H9 (cell line): Measurements from ENCODE around the gene PSMD1. TPM values are rescaled to one million over a fixed set of nuclear protein-coding genes. Genes with fewer than 3 reads are reported as not detected.

ENCODE experiments used
- DNase-seq: peaks from one replicate; pipeline ENCODE4 v3.0.0-alpha.2; 2017
- H2AFZ ChIP-seq: one replicate; pipeline ENCODE4 v1.6.1; 2013; ENCODE audit warnings: mild to moderate bottlenecking, low read length, control low read depth, moderate library complexity
- H2AK5ac ChIP-seq: 2 replicates; pipeline ENCODE4 v1.6.1; 2013; ENCODE audit warnings: low read length, control low read depth, mixed read lengths; ENCODE audit not compliant: insufficient read length
- H2BK120ac ChIP-seq: one replicate; pipeline ENCODE4 v1.6.1; 2013; ENCODE audit warnings: low read depth, mild to moderate bottlenecking, low read length, control low read depth, inconsistent platforms; ENCODE audit not compliant: poor library complexity, severe bottlenecking
- H2BK12ac ChIP-seq: 2 replicates; pipeline ENCODE4 v1.6.1; 2013; ENCODE audit warnings: low read length, control low read depth, mixed read lengths, low read depth; ENCODE audit not compliant: insufficient read length
- H2BK15ac ChIP-seq: 2 replicates; pipeline ENCODE4 v1.6.1; 2013; ENCODE audit warnings: low read depth, low read length, control low read depth
- H2BK20ac ChIP-seq: one replicate; pipeline ENCODE4 v1.6.1; 2013; ENCODE audit warnings: low read depth, mild to moderate bottlenecking, low read length, control low read depth, inconsistent platforms; ENCODE audit not compliant: poor library complexity, severe bottlenecking
- H2BK5ac ChIP-seq: 2 replicates; pipeline ENCODE4 v1.6.1; 2013; ENCODE audit warnings: low read length, control low read depth, mixed read lengths; ENCODE audit not compliant: insufficient read length
- H3K14ac ChIP-seq: 2 replicates; pipeline ENCODE4 v1.6.1; 2013; ENCODE audit warnings: low read length, control low read depth; ENCODE audit not compliant: insufficient read depth
- H3K18ac ChIP-seq: 2 replicates; pipeline ENCODE4 v1.6.1; 2013; ENCODE audit warnings: low read depth, mild to moderate bottlenecking, mixed read lengths, low read length, control low read depth; ENCODE audit not compliant: insufficient read length
- H3K23ac ChIP-seq: 2 replicates; pipeline ENCODE4 v1.6.1; 2013; ENCODE audit warnings: low read length, control low read depth, mixed read lengths, low read depth; ENCODE audit not compliant: insufficient read length
- H3K23me2 ChIP-seq: 2 replicates; pipeline ENCODE4 v1.6.1; 2013; ENCODE audit warnings: low read depth, mild to moderate bottlenecking, mixed read lengths, low read length, control low read depth; ENCODE audit not compliant: insufficient read length, poor library complexity, severe bottlenecking
- H3K27ac ChIP-seq: 2 replicates; pipeline ENCODE4 v1.5.1; 2013; ENCODE audit warnings: low read length, control low read depth, mixed read lengths, low read depth; ENCODE audit not compliant: insufficient read length
- H3K27me3 ChIP-seq: 2 replicates; pipeline ENCODE4 v1.6.1; 2013; ENCODE audit warnings: low read length, control low read depth, inconsistent platforms; ENCODE audit not compliant: insufficient read depth
- H3K4ac ChIP-seq: 2 replicates; pipeline ENCODE4 v1.6.1; 2013; ENCODE audit warnings: low read depth, mild to moderate bottlenecking, control low read depth, inconsistent platforms, low read length, moderate library complexity
- H3K4me1 ChIP-seq: 2 replicates; pipeline ENCODE4 v1.6.1; 2013; ENCODE audit warnings: low read length, control low read depth, inconsistent platforms; ENCODE audit not compliant: insufficient read depth
- H3K4me2 ChIP-seq: 2 replicates; pipeline ENCODE4 v1.6.1; 2013; ENCODE audit warnings: low read length, control low read depth, mixed read lengths; ENCODE audit not compliant: insufficient read length, insufficient read depth
- H3K56ac ChIP-seq: 2 replicates; pipeline ENCODE4 v1.6.1; 2013; ENCODE audit warnings: low read depth, mild to moderate bottlenecking, mixed read lengths, low read length, control low read depth; ENCODE audit not compliant: insufficient read length
- H3K79me1 ChIP-seq: 2 replicates; pipeline ENCODE4 v1.6.1; 2013; ENCODE audit warnings: low read depth, mild to moderate bottlenecking, moderate library complexity, low read length, control low read depth, inconsistent platforms; ENCODE audit not compliant: insufficient read depth, poor library complexity, severe bottlenecking
- H3K79me2 ChIP-seq: 2 replicates; pipeline ENCODE4 v1.6.1; 2013; ENCODE audit warnings: low read length, control low read depth, inconsistent platforms; ENCODE audit not compliant: insufficient read depth
- H3K9ac ChIP-seq: 2 replicates; pipeline ENCODE4 v1.6.1; 2013; ENCODE audit warnings: low read length, control low read depth, mixed read lengths; ENCODE audit not compliant: insufficient read length; ENCODE audit errors: extremely low read depth
- H3K9me3 ChIP-seq: one replicate; pipeline ENCODE4 v1.6.1; 2013; ENCODE audit warnings: low read depth, low read length, inconsistent platforms; ENCODE audit not compliant: control insufficient read depth
- H3T11ph ChIP-seq: one replicate; pipeline ENCODE4 v1.6.1; 2013; ENCODE audit warnings: mild to moderate bottlenecking, low read length, control low read depth, inconsistent platforms
- H4K20me1 ChIP-seq: one replicate; pipeline ENCODE4 v1.6.1; 2013; ENCODE audit not compliant: control insufficient read depth, insufficient read length, insufficient read depth
- H4K5ac ChIP-seq: 2 replicates; pipeline ENCODE4 v1.6.1; 2013; ENCODE audit warnings: low read depth, mild to moderate bottlenecking, mixed read lengths, low read length, control low read depth; ENCODE audit not compliant: insufficient read length
- H4K8ac ChIP-seq: replicated peaks from 2 replicates; pipeline ENCODE4 v1.6.1; 2013; ENCODE audit warnings: low read length, control low read depth, mixed read lengths, low read depth; ENCODE audit not compliant: insufficient read length
- H4K91ac ChIP-seq: 2 replicates; pipeline ENCODE4 v1.6.1; 2013; ENCODE audit warnings: low read depth, mild to moderate bottlenecking, moderate library complexity, mixed read lengths, low read length, control low read depth; ENCODE audit not compliant: insufficient read length
- H3K27ac Mint-ChIP-seq, 3 experiments: 2 replicates in 2 of 3; 3 replicates in 1 of 3; pipeline ENCODE4 v1.8.0; 2020 to 2021; ENCODE audit warnings: mixed read lengths in 3 of 3, mild to moderate bottlenecking in 1 of 3, moderate library complexity in 1 of 3
- H3K27me3 Mint-ChIP-seq: 2 replicates; pipeline ENCODE4 v1.8.0; 2021; ENCODE audit warnings: low read depth, mild to moderate bottlenecking, moderate library complexity, mixed read lengths
- H3K36me3 Mint-ChIP-seq, 3 experiments: 2 replicates in 2 of 3; 3 replicates in 1 of 3; pipeline ENCODE4 v1.8.0; 2020 to 2021; ENCODE audit warnings: low read depth in 3 of 3, mixed read lengths in 3 of 3; ENCODE audit not compliant: insufficient read depth in 1 of 3
- H3K4me1 Mint-ChIP-seq, 2 experiments: 2 replicates each; pipeline ENCODE4 v1.8.0; 2020; ENCODE audit warnings: mixed read lengths in 2 of 2
- H3K4me3 Mint-ChIP-seq, 2 experiments: 2 replicates in 1 of 2; 3 replicates in 1 of 2; pipeline ENCODE4 v1.8.0; 2020 to 2021; ENCODE audit warnings: mild to moderate bottlenecking in 2 of 2, mixed read lengths in 2 of 2, moderate library complexity in 1 of 2
- H3K9me3 Mint-ChIP-seq, 2 experiments: 2 replicates in 1 of 2; 3 replicates in 1 of 2; pipeline ENCODE4 v1.8.0; 2020; ENCODE audit warnings: mild to moderate bottlenecking in 2 of 2, mixed read lengths in 2 of 2, moderate library complexity in 1 of 2
- CTCF ChIP-seq: fragments of 200-600 bp; sonication (generic); conservative IDR thresholded peaks from 3 replicates; pipeline ENCODE4 v1.8.0; 2021; ENCODE audit warnings: antibody characterized with exemption, mild to moderate bottlenecking
- WGBS: extraction: QIAGEN DNeasy Blood & Tissue Kit; methylation state at CpG from one replicate; pipeline ENCODE4 v1.1.7; 2013; ENCODE audit warnings: missing lambda C conversion rate, low lambda C conversion rate, mixed read lengths; ENCODE audit not compliant: insufficient read length; ENCODE audit errors: extremely low coverage; 5-methylcytosine and 5-hydroxymethylcytosine counted together
- total RNA-seq: library from RNA; stranded (reverse); gene quantifications from 2 replicates; pipeline ENCODE4 v1.2.1, GENCODE V29; 2021

Gene PSMD1
- total RNA-seq, 1 experiment from 2014 or later = 166 TPM

- no peak overlapping the region for H2BK20ac ChIP-seq
- H4K5ac ChIP-seq = no peak overlapping the region
- Mint-ChIP-seq H3K36me3 (peaks cover 7 to 29% (median 18%) of the 10 kb centered on the region in 3 experiments; a peak in 6 of 7 replicates), H3K4me3 (no peak overlapping the region), H3K27me3 (no peaks in the 10 kb centered on the region), H3K4me1 (no peaks in the 10 kb centered on the region), H3K9me3 (no peaks in the 10 kb centered on the region), H3K27ac (no peak overlapping the region)
- no peak overlapping the region for H2BK120ac ChIP-seq
- no CpG with 5 or more reads among the region's 6 CpGs for WGBS
- no peak overlapping the region for H4K91ac ChIP-seq
- no peak for TF ChIP-seq CTCF
- H3K9me3 ChIP-seq = no peaks in the 10 kb centered on the region
- no peaks in the 10 kb centered on the region for H3K23me2 ChIP-seq
- no peak overlapping the region for H3K14ac ChIP-seq
- no peaks in the 10 kb centered on the region for H3K79me2 ChIP-seq
- no peak overlapping the region for H2BK15ac ChIP-seq
- H3K4me2 ChIP-seq = no peak overlapping the region
- no peak overlapping the region for H3K4ac ChIP-seq
- no peak overlapping the region for H4K8ac ChIP-seq
- H2BK12ac ChIP-seq = no peak overlapping the region
- no peak overlapping the region for H2BK5ac ChIP-seq
- H2AFZ ChIP-seq = no peak overlapping the region
- H3K79me1 ChIP-seq = no peaks in the 10 kb centered on the region
- no peak overlapping the region for H2AK5ac ChIP-seq
- H4K20me1 ChIP-seq = no peaks in the 10 kb centered on the region
- H3T11ph ChIP-seq = no peak overlapping the region
- H3K9ac ChIP-seq = no peak overlapping the region
- H3K4me1 ChIP-seq = no peaks in the 10 kb centered on the region
- H3K27ac ChIP-seq = no peak overlapping the region
- H3K56ac ChIP-seq = no peak overlapping the region
- no peak for DNase-seq
- H3K23ac ChIP-seq = no peak overlapping the region
- H3K27me3 ChIP-seq = no peaks in the 10 kb centered on the region
- no peak overlapping the region for H3K18ac ChIP-seq
Observed at GRCh38 chr2:231144896-231145295, 88.2 kb downstream of the PSMD1 start.
